ENCODE data around the gene TCF7L2.

The TCF7L2 gene

GRCh38 chr10:112938808-112939482 is 11.1 kb upstream of the TCF7L2 start:
- Histone ChIP-seq H3K27ac (ENCODE audit: low read depth, low read length, poor library complexity, severe bottlenecking) (no peak overlapping the region), H3K79me2 (ENCODE audit: insufficient read depth, low read length) (no peaks in the 10 kb centered on the region), H3K4me1 (ENCODE audit: insufficient read depth, low read length, severe bottlenecking) (no peaks in the 10 kb centered on the region), H3K36me3 (ENCODE audit: insufficient read depth, low read length) (no peaks in the 10 kb centered on the region), H3K9me2 (ENCODE audit: low read depth, low read length) (no peaks in the 10 kb centered on the region), H2AFZ (ENCODE audit: low read length) (no peak overlapping the region), H3F3A (ENCODE audit: insufficient read depth, low read length) (no peaks in the 10 kb centered on the region), H3K9ac (ENCODE audit: low read length) (no peak overlapping the region), H4K20me1 (ENCODE audit: insufficient read depth, low read length) (no peaks in the 10 kb centered on the region), H3K9me3 (ENCODE audit: low read length) (no peaks in the 10 kb centered on the region), H3K27me3 (ENCODE audit: insufficient read depth, low read length) (0 out of 2 replicates have a peak, but pooled peaks cover 6% of the 10 kb centered on the region), H3K4me3 (ENCODE audit: low read depth, low read length, poor library complexity, severe bottlenecking) (no peak overlapping the region), H3K4me2 (ENCODE audit: low read length) (no peak overlapping the region)
- TF ChIP-seq CTCF (IDR thresholded peaks at IDR 0.05; ENCODE audit: low read length) (no peak), EZH2 (IDR thresholded peaks at IDR 0.05; ENCODE audit: borderline replicate concordance, low read length) (no peak)

GRCh38 chr10:112945811-112946210 is 4.2 kb upstream of the TCF7L2 start:
- Histone ChIP-seq H3K27ac (ENCODE audit: low read depth, low read length, poor library complexity, severe bottlenecking) (no peak overlapping the region), H3K27me3 (ENCODE audit: insufficient read depth, low read length) (0 out of 2 replicates have a peak, but pooled peaks cover 4% of the 10 kb centered on the region), H3K9me3 (ENCODE audit: low read length) (no peaks in the 10 kb centered on the region), H3K4me3 (ENCODE audit: low read depth, low read length, poor library complexity, severe bottlenecking) (no peak overlapping the region), H3K4me1 (ENCODE audit: insufficient read depth, low read length, severe bottlenecking) (peaks cover 13% of the 10 kb centered on the region), H3K9ac (ENCODE audit: low read length) (no peak overlapping the region), H3K79me2 (ENCODE audit: insufficient read depth, low read length) (no peaks in the 10 kb centered on the region), H2AFZ (ENCODE audit: low read length) (no peak overlapping the region), H3K36me3 (ENCODE audit: insufficient read depth, low read length) (no peaks in the 10 kb centered on the region), H4K20me1 (ENCODE audit: insufficient read depth, low read length) (no peaks in the 10 kb centered on the region), H3K4me2 (ENCODE audit: low read length) (no peak overlapping the region), H3K9me2 (ENCODE audit: low read depth, low read length) (no peaks in the 10 kb centered on the region), H3F3A (ENCODE audit: insufficient read depth, low read length) (no peaks in the 10 kb centered on the region)
- TF ChIP-seq EZH2 (IDR thresholded peaks at IDR 0.05; ENCODE audit: borderline replicate concordance, low read length) (no peak), CTCF (IDR thresholded peaks at IDR 0.05; ENCODE audit: low read length) (no peak)

GRCh38 chr10:112946649-112947048 is 3.4 kb upstream of the TCF7L2 start:
- H3K79me2 ChIP-seq (ENCODE audit: insufficient read depth, low read length), result peaks cover under 1% of the 10 kb centered on the region; the same call in 1 of the 2 replicates
- H4K20me1 ChIP-seq (ENCODE audit: insufficient read depth, low read length), result no peaks in the 10 kb centered on the region
- no peaks in the 10 kb centered on the region for H3F3A ChIP-seq (ENCODE audit: insufficient read depth, low read length)
- H3K9me3 ChIP-seq (ENCODE audit: low read length), result no peaks in the 10 kb centered on the region
- TF ChIP-seq EZH2 (IDR thresholded peaks at IDR 0.05; ENCODE audit: borderline replicate concordance, low read length) (no peak), CTCF (IDR thresholded peaks at IDR 0.05; ENCODE audit: low read length) (no peak)
- H3K27me3 ChIP-seq (ENCODE audit: insufficient read depth, low read length), result 0 out of 2 replicates have a peak, but pooled peaks cover 4% of the 10 kb centered on the region
- H3K9ac ChIP-seq (ENCODE audit: low read length), result no peak overlapping the region
- H3K27ac ChIP-seq (ENCODE audit: low read depth, low read length, poor library complexity, severe bottlenecking), result no peak overlapping the region
- peaks cover 13% of the 10 kb centered on the region for H3K4me1 ChIP-seq (ENCODE audit: insufficient read depth, low read length, severe bottlenecking)
- H3K4me3 ChIP-seq (ENCODE audit: low read depth, low read length, poor library complexity, severe bottlenecking), result no peak overlapping the region
- no peaks in the 10 kb centered on the region for H3K36me3 ChIP-seq (ENCODE audit: insufficient read depth, low read length)
- H3K4me2 ChIP-seq (ENCODE audit: low read length), result no peak overlapping the region
- H2AFZ ChIP-seq (ENCODE audit: low read length), result no peak overlapping the region
- H3K9me2 ChIP-seq (ENCODE audit: low read depth, low read length), result no peaks in the 10 kb centered on the region
